Vagina (tissue), 2 donors: ENCODE data around the gene ULBP1. TPM values are rescaled to one million over a fixed set of nuclear protein-coding genes. Genes with fewer than 3 reads are reported as not detected.

Source experiments
- DNase-seq, 2 donors: peaks; one replicate each; pipeline ENCODE4 v3.0.0-alpha.2; 2017; ENCODE audit errors: extremely low spot score in 2 of 2
- H3K27ac ChIP-seq: fragments of 200-600 bp; sonication (generic); one replicate; pipeline ENCODE4 v1.5.1; 2019
- H3K27me3 ChIP-seq: fragments of 200-600 bp; sonication (generic); one replicate; pipeline ENCODE4 v1.5.1; 2019
- H3K36me3 ChIP-seq, 2 donors: fragments of 200-600 bp; sonication (generic); one replicate each; pipeline ENCODE4 v1.5.1; 2017 to 2019
- H3K4me1 ChIP-seq: fragments of 200-600 bp; sonication (generic); one replicate; pipeline ENCODE4 v1.5.1; 2019
- H3K4me3 ChIP-seq, 2 donors: fragments of 200-600 bp; sonication (generic); 1 replicate in 1 of 2; 2 replicates in 1 of 2; pipeline ENCODE4 v1.5.1; 2016 to 2019
- H3K9me3 ChIP-seq: fragments of 200-600 bp; sonication (generic); one replicate; pipeline ENCODE4 v1.5.1; 2019
- CTCF ChIP-seq, 3 experiments: fragments of 450-650 bp in 2 of 3; fragments of 200-600 bp in 1 of 3; sonication (generic) in 1 of 3; IDR thresholded peaks; one replicate each; pipeline ENCODE4 v1.5.1; 2017 to 2019; ENCODE audit warnings: antibody characterized with exemption in 3 of 3, mild to moderate bottlenecking in 2 of 3, moderate library complexity in 2 of 3
- POLR2A ChIP-seq, 2 donors: fragments of 450-650 bp; IDR thresholded peaks; one replicate each; pipeline ENCODE4 v1.6.1; 2017; ENCODE audit warnings: antibody characterized with exemption in 2 of 2, mild to moderate bottlenecking in 2 of 2, moderate library complexity in 2 of 2
- POLR2AphosphoS5 ChIP-seq, 2 donors: sonication (generic); formaldehyde crosslinking; IDR thresholded peaks; one replicate each; pipeline ENCODE4 v1.9.0; 2017; ENCODE audit warnings: antibody characterized with exemption in 2 of 2, mild to moderate bottlenecking in 2 of 2, low read depth in 1 of 2; ENCODE audit not compliant: insufficient read depth in 1 of 2
- intact Hi-C: fragments of 100-400 bp; cut with DNase I; formaldehyde crosslinking; loops from one replicate; pipeline ENCODE4 v1.15.1; 2023
- total RNA-seq: library from RNA; depleted of rRNA; stranded (reverse); fragments of >200 nt; gene quantifications from one replicate; pipeline ENCODE4 v1.2.3, GENCODE V29; 2016

ULBP1 gene
- total RNA-seq, 1 donor from 2014 or later: not detected

GRCh38 chr6:149939356-149939648 is 24.4 kb upstream of the ULBP1 start:
- intact Hi-C loops: no loop called here
- DNase-seq: no peak
- H3K27me3 ChIP-seq: peaks cover 15% of the 10 kb centered on the region
- H3K36me3 ChIP-seq: no peaks in the 10 kb centered on the region
- H3K4me3 ChIP-seq: no peak overlapping the region
- peaks cover 31% of the 10 kb centered on the region for H3K4me1 ChIP-seq
- TF ChIP-seq POLR2A (IDR thresholded peaks at IDR 0.05) (no peak), POLR2AphosphoS5 (IDR thresholded peaks at IDR 0.05; ENCODE audit: insufficient read depth in 1 of 2, low read depth in 1 of 2) (no peak), CTCF (IDR thresholded peaks at IDR 0.05) (no peak)
- H3K9me3 ChIP-seq: no peaks in the 10 kb centered on the region
- no peak overlapping the region for H3K27ac ChIP-seq

GRCh38 chr6:149939909-149940671 is 23.7 kb upstream of the ULBP1 start:
- Histone ChIP-seq H3K9me3 (no peaks in the 10 kb centered on the region), H3K27ac (no peak overlapping the region), H3K36me3 (no peaks in the 10 kb centered on the region), H3K4me3 (no peak overlapping the region), H3K27me3 (peaks cover 15% of the 10 kb centered on the region), H3K4me1 (peaks cover 31% of the 10 kb centered on the region)
- TF ChIP-seq POLR2AphosphoS5 (IDR thresholded peaks at IDR 0.05; ENCODE audit: insufficient read depth in 1 of 2, low read depth in 1 of 2) (no peak), POLR2A (IDR thresholded peaks at IDR 0.05) (no peak), CTCF (IDR thresholded peaks at IDR 0.05) (no peak)
- peak in 1 of 2 donors; percentile 58 for DNase-seq
- intact Hi-C loops: no loop called here

- Histone ChIP-seq H3K27me3 (peaks cover 14% of the 10 kb centered on the region), H3K9me3 (no peaks in the 10 kb centered on the region), H3K36me3 (no peaks in the 10 kb centered on the region), H3K4me1 (peaks cover 31% of the 10 kb centered on the region), H3K27ac (no peak overlapping the region), H3K4me3 (no peak overlapping the region)
- DNase-seq: peak in 1 of 2 donors; percentile 82
- TF ChIP-seq CTCF (IDR thresholded peaks at IDR 0.05): no peak
- no peak for TF ChIP-seq POLR2AphosphoS5 (IDR thresholded peaks at IDR 0.05; ENCODE audit: insufficient read depth in 1 of 2, low read depth in 1 of 2)
- TF ChIP-seq POLR2A (IDR thresholded peaks at IDR 0.05): no peak
- intact Hi-C loops: no loop called here
Observed at GRCh38 chr6:149940672-149940982, 23.1 kb upstream of the ULBP1 start.

- peaks cover 31% of the 10 kb centered on the region for H3K4me1 ChIP-seq
- DNase-seq: peak; percentile 91 to 93
- intact Hi-C loops: no loop called here
- peak within 1 kb of the TSS; percentile 51 to 56 for H3K4me3 ChIP-seq
- TF ChIP-seq CTCF (IDR thresholded peaks at IDR 0.05): no peak
- TF ChIP-seq POLR2A (IDR thresholded peaks at IDR 0.05): peak in 1 of 2 donors; percentile 21
- TF ChIP-seq POLR2AphosphoS5 (IDR thresholded peaks at IDR 0.05; ENCODE audit: insufficient read depth in 1 of 2, low read depth in 1 of 2): peak; percentile 79 to 84
- H3K36me3 ChIP-seq: no peaks in the 10 kb centered on the region
- H3K27ac ChIP-seq: no peak within 1 kb of the TSS
- no peaks in the 10 kb centered on the region for H3K9me3 ChIP-seq
- H3K27me3 ChIP-seq: peaks cover 12% of the 10 kb centered on the region
Observed at GRCh38 chr6:149941583-149942460, 21.9 kb upstream of the ULBP1 start, which contains the start of gene ULBP2. TSS of gene ULBP2 (plus strand) at chr6:149942014. CDS start at chr6:149942073, 59 bp downstream.
